ENCODE measurements around the gene MSI2.

GRCh38 chr17:57478478-57479250, 222.3 kb downstream of the MSI2 start:
- TF ChIP-seq, protein P1, sequence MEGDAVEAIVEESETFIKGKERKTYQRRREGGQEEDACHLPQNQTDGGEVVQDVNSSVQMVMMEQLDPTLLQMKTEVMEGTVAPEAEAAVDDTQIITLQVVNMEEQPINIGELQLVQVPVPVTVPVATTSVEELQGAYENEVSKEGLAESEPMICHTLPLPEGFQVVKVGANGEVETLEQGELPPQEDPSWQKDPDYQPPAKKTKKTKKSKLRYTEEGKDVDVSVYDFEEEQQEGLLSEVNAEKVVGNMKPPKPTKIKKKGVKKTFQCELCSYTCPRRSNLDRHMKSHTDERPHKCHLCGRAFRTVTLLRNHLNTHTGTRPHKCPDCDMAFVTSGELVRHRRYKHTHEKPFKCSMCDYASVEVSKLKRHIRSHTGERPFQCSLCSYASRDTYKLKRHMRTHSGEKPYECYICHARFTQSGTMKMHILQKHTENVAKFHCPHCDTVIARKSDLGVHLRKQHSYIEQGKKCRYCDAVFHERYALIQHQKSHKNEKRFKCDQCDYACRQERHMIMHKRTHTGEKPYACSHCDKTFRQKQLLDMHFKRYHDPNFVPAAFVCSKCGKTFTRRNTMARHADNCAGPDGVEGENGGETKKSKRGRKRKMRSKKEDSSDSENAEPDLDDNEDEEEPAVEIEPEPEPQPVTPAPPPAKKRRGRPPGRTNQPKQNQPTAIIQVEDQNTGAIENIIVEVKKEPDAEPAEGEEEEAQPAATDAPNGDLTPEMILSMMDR (IDR thresholded peaks at IDR 0.05) = no peak
- no peak for TF ChIP-seq POLR2A (IDR thresholded peaks at IDR 0.05)

Data from thyroid gland (tissue), 4 donors.